ENCODE measurements around the gene LIPT2. TPM values are rescaled to one million over a fixed set of nuclear protein-coding genes. Genes with fewer than 3 reads are reported as not detected.
A peak's percentile ranks its signal among the peaks of the same experiment; 100 is the strongest.

LIPT2 gene
- total RNA-seq, 6 experiments from 2014 or later = 0.89 to 2.9 (median 2.1) TPM

DNA sequence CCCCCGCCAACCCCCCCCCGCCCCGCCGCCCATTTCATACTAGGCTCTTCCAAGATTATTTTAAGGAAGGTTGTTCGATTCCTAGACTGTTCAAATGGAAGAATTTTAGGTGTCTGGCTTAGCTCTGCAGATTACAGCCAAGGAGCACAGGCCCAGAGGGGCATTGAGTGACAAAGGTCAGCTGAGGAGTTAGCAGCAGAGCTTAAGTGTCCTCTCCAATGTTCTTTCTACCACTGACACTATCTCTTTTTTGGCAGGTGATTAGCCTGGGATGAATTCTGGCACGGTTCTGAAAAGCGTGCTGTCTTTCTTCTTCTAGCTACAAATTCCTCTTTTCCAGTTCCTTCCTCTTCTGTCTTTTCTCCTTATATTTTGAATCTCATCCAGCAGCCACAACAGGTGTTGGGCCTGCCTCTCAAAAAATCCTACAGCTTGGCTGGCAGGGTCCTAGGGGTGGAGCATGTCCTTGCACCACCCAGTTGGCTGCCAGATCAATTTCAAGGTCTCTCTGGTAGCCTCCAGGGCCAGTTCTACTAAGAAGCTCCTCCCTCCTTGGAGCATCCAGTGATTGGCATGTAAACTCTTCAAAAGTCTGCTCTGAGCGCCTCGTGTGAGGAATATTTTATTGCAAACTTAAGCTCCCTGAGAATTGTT, 49.2 kb downstream of the LIPT2 start:
- H3K4me1 ChIP-seq = peaks cover 0 to 7% (median 4%) of the 10 kb centered on the region in 4 donors
- 74% methylated on average over 8 of the region's 9 CpGs for WGBS (ENCODE audit: insufficient coverage, low coverage, low lambda C conversion rate, missing lambda C conversion rate)
- intact Hi-C loops (cut with DNase I) = loop anchor here (5.0 to 10.0 kb wide), 2 partner anchors 52 to 189 kb away; no protein-coding TSS in a partner anchor
- no peak for ATAC-seq
- H3K36me3 ChIP-seq = no peaks in the 10 kb centered on the region
- no peak for DNase-seq
- H3K27ac ChIP-seq = no peak overlapping the region
- H3K27me3 ChIP-seq = no peaks in the 10 kb centered on the region
- no peak overlapping the region for H3K4me3 ChIP-seq
- TF ChIP-seq, protein P1, sequence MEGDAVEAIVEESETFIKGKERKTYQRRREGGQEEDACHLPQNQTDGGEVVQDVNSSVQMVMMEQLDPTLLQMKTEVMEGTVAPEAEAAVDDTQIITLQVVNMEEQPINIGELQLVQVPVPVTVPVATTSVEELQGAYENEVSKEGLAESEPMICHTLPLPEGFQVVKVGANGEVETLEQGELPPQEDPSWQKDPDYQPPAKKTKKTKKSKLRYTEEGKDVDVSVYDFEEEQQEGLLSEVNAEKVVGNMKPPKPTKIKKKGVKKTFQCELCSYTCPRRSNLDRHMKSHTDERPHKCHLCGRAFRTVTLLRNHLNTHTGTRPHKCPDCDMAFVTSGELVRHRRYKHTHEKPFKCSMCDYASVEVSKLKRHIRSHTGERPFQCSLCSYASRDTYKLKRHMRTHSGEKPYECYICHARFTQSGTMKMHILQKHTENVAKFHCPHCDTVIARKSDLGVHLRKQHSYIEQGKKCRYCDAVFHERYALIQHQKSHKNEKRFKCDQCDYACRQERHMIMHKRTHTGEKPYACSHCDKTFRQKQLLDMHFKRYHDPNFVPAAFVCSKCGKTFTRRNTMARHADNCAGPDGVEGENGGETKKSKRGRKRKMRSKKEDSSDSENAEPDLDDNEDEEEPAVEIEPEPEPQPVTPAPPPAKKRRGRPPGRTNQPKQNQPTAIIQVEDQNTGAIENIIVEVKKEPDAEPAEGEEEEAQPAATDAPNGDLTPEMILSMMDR (IDR thresholded peaks at IDR 0.05) = no peak
- TF ChIP-seq POLR2A (IDR thresholded peaks at IDR 0.05) = no peak
- H3K9me3 ChIP-seq = no peaks in the 10 kb centered on the region

DNA sequence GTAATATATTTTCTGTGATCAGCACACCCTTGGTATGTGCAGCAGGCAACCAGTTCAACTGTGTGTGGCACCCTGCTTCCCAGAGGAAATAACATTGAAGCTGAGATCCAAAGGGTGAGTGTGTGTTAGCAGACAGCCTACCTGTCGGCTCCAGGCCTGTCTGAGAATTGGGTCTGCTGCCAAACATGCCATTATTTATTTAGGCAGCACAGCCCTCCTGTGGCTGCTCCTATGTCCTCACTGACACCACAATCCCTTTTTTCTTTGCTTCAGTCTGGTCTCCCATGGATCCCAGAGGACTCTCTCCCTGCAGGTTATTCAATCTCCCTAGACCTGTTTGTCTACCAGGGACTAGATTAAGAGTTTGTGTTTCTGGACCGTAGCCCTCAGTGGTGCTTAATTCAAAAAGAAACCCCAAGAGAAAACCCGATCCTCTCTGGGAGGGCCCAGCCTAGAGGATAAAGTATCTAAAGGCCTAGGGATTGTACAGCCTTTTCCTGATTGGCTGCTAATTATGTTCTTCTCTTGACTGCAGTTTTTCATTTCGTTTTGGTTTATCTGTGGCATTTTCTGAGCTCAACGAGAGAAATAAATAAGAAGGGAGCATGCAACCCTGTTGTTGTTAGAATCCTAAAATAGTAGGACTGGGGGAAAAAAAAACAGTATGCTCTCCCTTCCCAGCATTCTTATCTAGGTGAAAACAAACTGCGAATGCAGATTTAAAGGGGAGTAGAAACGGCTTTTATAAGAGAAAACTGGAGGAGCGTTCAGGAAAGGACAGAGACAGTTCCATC, 50.3 kb downstream of the LIPT2 start:
- Histone ChIP-seq H3K27ac (no peak overlapping the region), H3K36me3 (no peaks in the 10 kb centered on the region), H3K9me3 (no peaks in the 10 kb centered on the region), H3K4me1 (peaks cover 0 to 7% (median 4%) of the 10 kb centered on the region in 4 donors), H3K27me3 (no peaks in the 10 kb centered on the region), H3K4me3 (no peak overlapping the region)
- intact Hi-C loops (cut with DNase I) = loop anchor here (5.0 to 10.0 kb wide), 2 partner anchors 51 to 188 kb away; no protein-coding TSS in a partner anchor
- ATAC-seq (peak; percentile 98 to 100 (median 98)), DNase-seq (peak; percentile 35 to 74 (median 61))
- TF ChIP-seq, protein P1 (IDR thresholded peaks at IDR 0.05) = peak; percentile 35 to 50 (median 42)
- no peak for TF ChIP-seq POLR2A (IDR thresholded peaks at IDR 0.05)
- 38% methylated on average over 8 of the region's 8 CpGs for WGBS (ENCODE audit: insufficient coverage, low coverage, low lambda C conversion rate, missing lambda C conversion rate)

DNA sequence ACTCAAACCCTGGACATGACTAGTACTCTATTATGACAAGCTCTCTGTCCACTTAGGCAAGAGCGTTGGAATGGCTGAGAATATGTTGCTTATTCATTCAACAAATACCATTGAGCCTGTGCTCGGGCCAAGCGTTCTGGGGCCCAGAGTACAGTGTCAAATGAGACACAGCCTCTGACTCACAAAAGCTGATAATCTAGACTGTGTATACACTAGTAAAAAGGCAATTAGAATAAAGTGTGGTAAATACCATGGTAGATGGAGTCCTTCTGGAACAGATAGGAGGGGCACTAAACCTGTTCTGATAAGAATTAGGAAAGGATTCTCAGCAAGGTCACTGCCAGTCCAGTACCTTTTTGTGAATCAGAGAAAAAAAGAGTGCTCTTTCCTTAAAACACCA, 50.9 kb downstream of the LIPT2 start:
- Histone ChIP-seq H3K4me3 (no peak overlapping the region), H3K27ac (no peak overlapping the region), H3K4me1 (peaks cover 0 to 7% (median 4%) of the 10 kb centered on the region in 4 donors), H3K27me3 (no peaks in the 10 kb centered on the region), H3K36me3 (no peaks in the 10 kb centered on the region), H3K9me3 (no peaks in the 10 kb centered on the region)
- intact Hi-C loops (cut with DNase I) = loop anchor here (5.0 to 10.0 kb wide), 2 partner anchors 50 to 188 kb away; no protein-coding TSS in a partner anchor
- DNase-seq (no peak), ATAC-seq (peak in 1 of 4 donors; percentile 54)
- WGBS (ENCODE audit: insufficient coverage, low coverage, low lambda C conversion rate, missing lambda C conversion rate) = 71% methylated on average over 3 of the region's 3 CpGs
- no peak for TF ChIP-seq POLR2A (IDR thresholded peaks at IDR 0.05)
- TF ChIP-seq, protein P1 (IDR thresholded peaks at IDR 0.05) = no peak

Small RNA genes within 50 kb of the gene (small RNA-seq; reads per million reads assigned to genes)
- gene CYCSP27 = 0 reads per million in 2 experiments

Other genes starting within 250 kb of the LIPT2 start
- gene P4HA3, start 182.1 kb downstream of the LIPT2 start, total RNA-seq = 1 to 10 TPM in 2 of 6 experiments, under 1 TPM in 3, not detected in 1; 0.12 to 2.1 (median 0.78) TPM
- gene PGM2L1, start 95.3 kb downstream of the LIPT2 start, total RNA-seq = 1 to 10 TPM in 4 of 6 experiments, under 1 TPM in 2; 0.92 to 2.0 (median 1.2) TPM
- gene KCNE3, start 26.2 kb downstream of the LIPT2 start, total RNA-seq = 1 to 10 TPM; 1.3 to 7.6 (median 4.8) TPM
- 1 to 10 TPM; 2.9 to 5.7 (median 5.1) TPM for gene POLD3, start 98.9 kb upstream of the LIPT2 start, total RNA-seq
- 10 to 100 TPM in 5 of 6 experiments, 1 to 10 TPM in 1; 2.9 to 41.4 (median 23.9) TPM for gene CHRDL2, start 237.7 kb upstream of the LIPT2 start, total RNA-seq